NCI-H2107 treated with DMSO at 0.1 percent for 48 hours (cell line): ENCODE results near the gene ANKRD34A.
"Not testable (repeated sequence)": the region's sequence is repeated elsewhere in the genome, so short reads cannot be mapped to it uniquely, and the experiment has no call there.

Experiments
- DNase-seq: peaks from one replicate; lab custom pipeline; 2025; ENCODE audit not compliant: unreplicated experiment; lab: John Stamatoyannopoulos, UW

The ANKRD34A gene

DNA sequence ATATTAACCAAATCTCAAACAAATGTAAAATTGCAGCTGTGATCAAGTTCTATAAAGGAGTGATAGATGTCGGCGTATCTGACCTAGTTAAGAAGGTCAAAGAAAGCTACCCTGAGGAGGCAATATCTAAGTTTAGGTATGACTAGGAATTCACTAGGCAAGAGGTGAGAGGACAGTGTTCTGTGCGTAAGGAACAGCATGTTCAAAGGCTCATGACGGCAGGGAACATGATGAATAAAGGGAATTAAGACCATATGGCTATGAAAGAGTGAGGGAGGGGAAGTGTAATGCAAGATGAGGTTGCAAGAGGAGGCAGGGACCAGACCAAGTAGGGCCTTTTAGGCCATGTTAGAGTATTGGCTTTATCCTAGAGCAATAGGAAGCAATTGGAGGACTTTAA lies 15.2 kb downstream of the ANKRD34A start:
- no peak for DNase-seq

DNA sequence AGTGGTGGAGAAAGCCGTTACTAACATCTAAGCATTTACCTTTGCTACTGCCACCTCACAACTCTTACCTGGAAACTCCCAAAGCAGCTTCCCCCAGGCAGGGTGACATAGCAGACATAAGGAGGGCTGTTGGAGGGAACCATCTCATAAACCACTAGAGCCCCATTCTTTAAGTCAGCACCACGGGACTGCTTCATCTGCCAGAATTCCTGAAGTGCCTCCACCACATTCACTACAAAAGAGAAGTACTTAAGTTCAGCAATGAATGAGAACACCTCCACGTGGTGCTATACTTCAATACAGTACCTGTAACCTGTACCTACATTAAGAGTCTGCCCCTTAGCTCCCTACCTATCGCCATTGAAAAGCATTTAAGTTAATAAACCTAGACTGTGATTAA lies 16.8 kb downstream of the ANKRD34A start:
- peak; percentile 21 for DNase-seq

DNA sequence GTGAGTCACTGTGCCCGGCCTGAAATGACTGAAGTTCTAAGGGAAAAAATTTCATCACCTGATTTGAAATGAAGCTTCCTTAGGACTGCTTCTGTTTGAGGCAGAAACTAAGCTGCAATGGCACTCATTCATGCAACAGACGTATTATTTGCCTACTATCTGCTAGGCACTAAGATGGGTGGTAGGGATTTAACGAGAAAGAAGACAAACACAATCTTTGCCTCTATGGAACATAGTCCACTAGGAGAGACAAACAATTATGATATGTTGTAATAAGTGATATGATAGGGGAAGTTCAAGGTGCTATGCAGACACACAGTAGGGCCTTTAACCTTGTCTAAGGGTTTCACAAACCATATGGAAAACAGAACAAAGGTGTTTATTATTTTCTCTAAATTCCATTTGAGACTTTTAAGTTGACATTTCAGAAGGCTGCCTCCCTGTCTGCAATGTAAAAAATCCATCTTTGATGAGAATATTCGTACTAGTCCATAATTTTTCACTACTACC lies 17.8 kb downstream of the ANKRD34A start:
- DNase-seq = no peak

DNA sequence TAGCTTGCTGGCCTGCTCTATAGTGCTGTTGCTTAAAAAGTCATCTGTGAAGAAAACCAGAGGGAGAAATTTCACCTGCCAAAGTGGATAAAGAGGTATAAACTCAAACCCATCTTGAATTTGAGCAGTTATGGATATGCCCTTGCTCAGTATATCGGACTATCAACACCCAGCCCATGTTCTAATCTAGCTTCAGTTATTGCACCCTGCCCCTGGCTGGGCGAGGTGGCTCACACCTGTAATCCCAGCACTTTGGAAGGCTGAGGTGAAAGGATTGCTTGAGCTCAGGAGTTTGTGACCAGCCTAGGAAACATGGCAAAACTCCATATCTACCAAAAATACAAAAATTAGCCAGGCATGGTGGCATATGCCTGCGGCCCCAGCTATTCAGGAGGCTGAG lies 19.8 kb downstream of the ANKRD34A start:
- no peak for DNase-seq

DNA sequence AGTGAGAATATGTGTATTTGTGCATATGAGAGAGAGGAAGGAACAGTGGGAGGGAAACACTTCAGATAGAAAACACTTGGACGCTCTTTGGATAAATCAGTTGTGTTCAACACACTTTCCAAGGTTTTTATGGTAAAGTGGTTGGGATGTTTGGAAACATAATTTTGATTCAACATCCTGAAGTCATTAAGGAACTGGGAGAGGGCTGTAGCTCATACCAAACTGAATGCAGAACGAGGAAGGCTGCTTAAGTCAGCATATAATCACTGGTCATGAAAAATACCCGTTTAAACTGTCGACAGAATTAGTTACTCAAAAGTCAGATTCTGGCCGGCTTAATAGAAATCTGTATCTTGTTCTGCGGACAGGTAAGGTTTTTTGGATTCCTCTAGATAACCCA lies 21.5 kb downstream of the ANKRD34A start:
- DNase-seq = no peak

DNA sequence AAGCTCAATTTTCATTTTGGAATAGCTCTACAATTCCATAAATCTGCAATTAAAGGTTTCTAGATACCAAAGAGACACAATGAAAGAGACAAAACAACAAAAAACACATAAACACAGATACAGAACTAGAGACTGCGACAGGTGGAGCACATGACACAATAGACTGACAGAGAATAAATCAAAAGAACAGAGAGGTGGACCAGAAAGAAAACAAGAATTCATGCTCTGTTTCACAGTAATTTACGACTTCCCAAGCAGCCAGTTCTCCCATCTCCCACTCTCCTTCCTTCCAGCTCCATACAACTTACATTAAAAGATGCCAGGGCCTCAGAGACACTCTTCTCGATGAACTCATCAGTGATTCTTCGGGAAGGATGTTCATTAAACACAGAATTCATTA lies 22.0 kb downstream of the ANKRD34A start:
- DNase-seq = no peak

DNA sequence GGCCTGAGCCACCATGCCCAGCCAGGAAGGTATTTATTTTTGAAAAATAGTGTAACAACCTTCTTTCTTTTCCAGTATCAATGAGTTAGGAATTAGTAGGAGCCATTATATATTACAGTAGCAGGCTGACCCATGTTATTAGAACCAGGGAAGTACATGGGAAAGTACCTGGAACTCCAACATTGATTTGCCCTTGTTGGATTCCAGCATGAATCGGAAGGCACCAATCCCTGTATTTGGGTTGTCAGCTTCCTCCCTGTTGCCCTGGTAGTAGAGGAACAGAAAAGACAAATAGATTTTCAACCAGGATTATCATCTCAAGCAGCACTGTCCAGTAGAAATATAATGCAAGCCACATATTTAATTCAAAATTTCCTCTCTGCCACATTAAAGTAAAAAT lies 26.9 kb downstream of the ANKRD34A start:
- DNase-seq = no peak

DNA sequence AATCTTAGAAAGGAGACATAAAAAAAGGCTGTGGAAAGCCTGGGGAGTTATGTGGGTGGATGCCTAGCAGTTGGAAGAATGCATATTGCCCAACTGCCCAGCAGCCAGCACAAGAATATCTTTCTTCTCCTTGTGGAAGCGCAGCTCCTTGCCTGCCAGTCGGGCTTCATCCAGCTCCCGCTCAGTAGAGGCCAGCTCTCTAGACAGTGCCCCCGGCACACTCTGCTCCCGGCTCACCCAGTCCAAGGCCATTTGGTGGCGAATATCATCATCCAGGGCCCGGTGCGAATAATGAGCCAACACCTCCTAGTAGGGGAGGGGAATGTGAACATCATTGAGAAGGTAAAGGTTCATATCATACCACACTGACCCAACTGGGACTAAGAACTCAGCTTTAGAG lies 28.1 kb downstream of the ANKRD34A start:
- DNase-seq = no peak

DNA sequence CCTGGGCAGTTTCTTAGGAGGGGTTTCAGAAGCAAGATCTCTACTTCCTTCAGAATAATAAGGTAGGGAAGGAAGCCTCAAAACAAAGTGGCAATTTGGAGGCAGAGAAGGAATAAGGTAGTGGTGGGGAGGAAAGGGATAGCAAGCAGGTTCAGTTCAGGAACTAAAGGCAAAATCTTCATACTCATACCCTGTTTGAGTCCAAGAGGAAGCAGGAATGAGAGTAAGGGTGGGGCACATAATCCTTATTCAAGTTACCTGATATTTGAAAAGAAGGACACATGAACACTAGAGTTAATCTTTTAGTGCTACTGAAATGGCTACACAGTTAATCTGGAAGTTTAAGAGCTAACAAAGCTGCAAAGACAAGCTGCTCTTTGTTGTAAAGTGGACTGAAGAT lies 28.7 kb downstream of the ANKRD34A start:
- DNase-seq = no peak

DNA sequence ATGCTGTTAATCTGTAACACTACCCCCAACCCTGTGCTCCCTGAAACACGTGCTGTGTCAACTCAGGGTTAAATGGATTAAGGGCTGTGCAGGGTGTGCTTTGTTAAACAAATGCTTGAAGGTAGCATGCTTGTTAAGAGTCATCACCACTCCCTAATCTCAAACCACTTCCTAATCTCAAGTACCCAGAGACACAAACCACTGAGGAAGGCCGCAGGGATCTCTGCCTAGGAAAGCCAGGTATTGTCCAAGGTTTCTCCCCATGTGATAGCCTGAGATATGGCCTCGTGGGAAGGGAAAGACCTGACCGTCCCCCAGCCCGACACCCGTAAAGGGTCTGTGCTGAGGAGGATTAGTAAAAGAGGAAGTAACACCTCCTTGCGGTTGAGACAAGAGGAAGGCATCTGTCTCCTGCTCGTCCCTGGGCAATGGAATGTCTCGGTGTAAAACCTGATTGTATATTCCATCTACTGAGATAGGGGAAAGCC lies 31.8 kb downstream of the ANKRD34A start:
- not testable (repeated sequence) for DNase-seq

DNA sequence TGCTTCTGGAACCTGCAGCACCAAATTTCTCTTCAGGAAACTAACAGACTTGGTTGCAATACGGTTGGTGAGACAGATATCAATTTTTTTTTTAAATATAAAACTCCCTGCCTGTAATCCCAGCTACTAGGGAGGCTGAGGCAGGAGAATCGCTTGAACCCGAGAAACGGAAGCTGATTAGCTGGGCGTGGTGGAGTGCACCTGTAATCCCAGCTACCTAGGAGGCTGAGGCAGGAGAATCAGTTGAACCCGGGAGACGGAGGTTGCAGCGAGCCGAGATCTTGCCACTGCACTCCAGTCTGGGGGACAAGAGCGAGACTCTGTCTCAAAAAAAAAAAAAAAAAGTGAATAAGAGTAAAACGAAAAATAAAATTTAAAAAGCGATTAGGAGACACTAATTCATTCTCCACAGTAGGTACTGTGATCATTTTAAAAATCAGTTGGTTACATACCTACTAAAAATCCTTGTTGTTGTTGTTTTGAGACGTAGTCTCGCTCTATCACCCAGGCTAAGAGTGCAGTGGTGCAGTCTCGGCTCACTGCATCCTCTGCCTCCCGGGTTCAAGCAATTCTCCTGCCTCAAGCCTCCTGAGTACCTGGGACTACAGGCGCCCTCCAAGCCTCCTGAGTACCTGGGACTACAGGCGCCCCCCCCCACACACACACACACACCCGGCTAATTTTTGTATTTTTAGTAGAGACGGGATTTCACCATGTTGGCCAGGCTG lies 36.3 kb downstream of the ANKRD34A start:
- DNase-seq = no peak

DNA sequence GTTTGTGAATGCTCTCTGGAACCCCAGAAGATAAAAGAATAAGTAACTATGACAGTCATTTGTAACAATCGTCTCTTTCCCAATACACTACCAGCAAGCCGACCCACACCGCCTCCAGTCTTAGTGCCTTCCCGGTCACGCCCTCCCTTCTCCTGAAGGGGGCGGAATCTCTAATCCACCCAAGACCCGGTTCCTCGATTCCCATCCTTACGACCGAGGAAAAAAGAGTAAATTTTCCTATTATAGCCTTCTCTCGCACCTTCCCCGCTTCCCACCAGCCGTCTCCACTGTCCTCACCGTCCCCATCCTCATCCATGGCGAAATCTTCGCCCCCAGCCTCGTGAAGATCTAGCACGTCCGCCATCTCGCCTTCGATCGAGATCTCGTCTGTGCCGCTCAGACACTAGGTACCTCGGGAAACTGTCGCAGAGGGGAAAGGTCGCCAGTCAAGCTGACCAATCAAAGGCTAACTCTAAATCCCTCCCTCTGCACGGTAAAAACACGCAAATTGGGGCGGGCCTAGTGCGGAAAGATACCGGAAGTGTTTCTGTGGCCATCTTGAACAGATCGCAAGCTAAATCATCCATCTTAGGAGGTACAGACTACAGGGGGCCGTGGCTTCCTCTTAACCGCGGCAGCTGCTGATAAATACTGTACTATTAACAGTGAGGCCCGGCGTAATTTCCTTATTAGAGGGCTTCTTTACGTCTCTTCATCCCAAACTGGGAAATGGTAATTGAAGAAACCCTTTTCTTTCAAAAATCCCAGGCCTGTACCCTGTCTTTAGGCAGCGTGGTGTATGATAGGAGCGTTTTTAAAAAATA lies 37.1 kb downstream of the ANKRD34A start, which contains the start of gene RBM8A:
Gene RBM8A, minus strand, starts transcription at position 422 of the 824 bp plus-strand sequence. Its CDS starts 58 bp downstream, at position 364.
- DNase-seq = peak; percentile 100

DNA sequence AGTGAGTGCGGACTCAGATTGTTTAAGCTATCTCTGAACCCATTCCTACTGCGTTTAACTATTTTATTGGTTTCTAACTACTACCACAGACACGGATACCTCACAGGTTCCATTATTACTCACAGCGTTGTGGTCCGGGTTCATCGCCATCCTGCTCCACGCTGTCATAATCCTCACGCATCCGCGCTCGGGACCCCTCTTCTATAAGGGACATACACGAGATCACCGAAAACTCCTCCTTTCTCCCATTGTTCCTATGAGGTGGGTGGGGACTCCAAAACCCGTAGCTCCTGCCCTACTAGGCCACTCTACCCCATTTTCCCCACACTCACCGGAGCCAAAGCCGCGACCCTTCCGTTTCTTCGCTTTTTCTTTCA lies 37.7 kb downstream of the ANKRD34A start:
- no peak for DNase-seq

DNA sequence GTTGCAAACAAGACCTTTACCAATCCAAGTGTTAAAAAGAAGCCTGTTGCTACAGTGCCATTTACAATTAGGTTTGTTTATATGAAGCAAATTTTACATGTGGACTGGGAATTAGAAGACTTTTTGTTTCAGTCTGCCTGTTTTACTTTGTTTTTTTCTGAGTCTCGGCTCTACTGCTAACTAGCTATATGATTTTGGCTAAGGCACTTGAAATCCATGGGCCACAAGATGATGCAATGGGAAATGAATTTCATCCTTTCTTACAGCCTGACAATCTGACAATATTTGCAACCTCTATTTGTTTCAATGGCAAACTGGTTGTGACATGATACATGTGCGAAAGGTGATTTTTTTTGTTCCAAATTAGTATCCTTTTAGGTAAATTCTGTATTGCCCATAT lies 42.1 kb downstream of the ANKRD34A start:
- DNase-seq = no peak

DNA sequence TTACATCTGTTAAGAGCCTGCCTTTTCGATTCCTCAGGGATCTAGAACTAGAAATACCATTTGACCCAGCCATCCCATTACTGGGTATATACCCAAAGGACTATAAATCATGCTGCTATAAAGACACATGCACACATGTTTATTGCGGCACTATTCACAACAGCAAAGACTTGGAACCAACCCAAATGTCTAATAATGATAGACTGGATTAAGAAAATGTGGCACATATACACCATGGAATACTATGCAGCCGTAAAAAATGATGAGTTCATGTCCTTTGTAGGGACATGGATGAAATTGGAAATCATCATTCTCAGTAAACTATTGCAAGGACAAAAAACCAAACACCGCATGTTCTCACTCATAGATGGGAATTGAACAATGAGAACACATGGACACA lies 44.1 kb downstream of the ANKRD34A start:
- DNase-seq = not testable (repeated sequence)

DNA sequence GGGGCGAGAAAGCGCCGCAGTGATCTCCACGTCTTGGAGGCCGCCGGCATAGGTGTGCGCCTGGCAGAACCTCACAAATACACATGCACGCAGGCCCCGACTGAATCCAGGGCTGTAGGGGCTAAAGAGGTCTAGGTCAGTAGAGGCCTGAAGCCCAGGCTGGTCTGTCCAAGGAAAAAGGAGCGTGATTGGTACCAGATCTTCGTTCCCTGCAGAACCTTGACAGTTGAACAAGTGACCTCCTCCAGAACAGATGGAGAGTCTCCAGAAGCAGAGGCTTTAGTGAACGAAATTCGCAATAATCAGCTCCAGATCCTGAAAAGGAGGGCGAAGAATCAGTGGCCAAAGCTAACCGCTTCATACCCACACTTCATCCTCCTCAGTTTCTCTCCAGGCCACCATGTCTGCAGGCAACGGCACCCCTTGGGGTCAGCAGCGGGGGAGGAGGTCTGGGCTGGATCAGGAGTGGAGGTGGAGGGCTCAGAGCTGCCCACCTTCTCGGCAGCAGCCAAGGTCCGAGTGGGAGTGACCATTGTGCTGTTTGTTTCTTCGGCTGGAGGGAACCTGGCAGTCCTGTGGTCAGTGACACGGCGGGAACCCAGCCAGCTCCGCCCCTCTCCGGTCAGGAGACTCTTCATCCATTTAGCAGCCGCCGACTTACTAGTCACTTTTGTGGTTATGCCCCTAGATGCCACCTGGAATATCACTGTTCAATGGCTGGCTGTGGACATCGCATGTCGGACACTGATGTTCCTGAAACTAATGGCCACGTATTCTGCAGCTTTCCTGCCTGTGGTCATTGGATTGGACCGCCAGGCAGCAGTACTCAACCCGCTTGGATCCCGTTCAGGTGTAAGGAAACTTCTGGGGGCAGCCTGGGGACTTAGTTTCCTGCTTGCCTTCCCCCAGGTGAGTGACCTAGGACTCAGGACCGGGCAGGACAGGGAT lies 45.1 kb downstream of the ANKRD34A start:
- DNase-seq = peak; percentile 22

DNA sequence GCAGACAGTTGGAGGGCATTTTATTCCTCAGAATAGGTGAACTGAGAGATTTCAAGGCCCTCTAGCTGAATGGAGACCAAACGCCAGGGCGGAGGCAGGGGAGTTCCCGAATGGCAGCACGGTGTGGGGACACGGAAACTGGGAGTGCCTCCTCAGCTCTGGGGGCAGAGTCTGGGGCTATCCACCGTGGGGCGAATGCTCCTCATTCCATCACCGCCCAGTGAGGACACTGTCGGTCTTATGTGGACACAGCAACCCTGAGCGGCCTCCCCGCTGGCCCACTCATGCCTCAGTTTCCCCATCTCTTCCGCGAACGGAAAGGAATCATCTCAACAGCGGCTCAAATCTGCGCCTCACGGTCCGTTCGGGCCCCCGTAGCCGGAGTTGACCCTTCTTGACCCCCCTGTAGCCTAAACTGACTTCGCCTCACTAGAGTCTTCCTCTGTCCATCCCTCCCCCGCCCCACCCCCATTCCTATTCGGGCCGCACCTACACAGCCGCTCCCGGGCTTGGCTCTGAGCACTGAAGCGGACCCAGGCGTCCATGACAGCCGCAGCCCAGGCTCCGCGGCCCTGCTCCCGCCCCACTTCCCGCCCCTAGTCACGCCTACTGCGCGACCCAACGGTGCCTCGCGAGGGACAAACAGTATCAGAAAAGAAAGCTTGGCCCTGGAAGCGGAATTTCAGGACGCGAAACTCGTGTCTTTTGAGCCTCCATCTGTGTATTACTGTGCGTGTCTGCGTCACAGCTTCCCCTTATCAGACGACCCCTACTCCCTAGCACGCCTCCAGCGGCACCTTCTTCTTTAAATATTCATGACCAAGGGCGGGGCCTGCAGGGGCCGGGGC lies 46.0 kb downstream of the ANKRD34A start, which contains the start of gene PEX11B:
Gene PEX11B, minus strand, starts transcription at position 574 of the 848 bp plus-strand sequence. Its CDS starts 29 bp downstream, at position 545.
- peak; percentile 87 for DNase-seq

DNA sequence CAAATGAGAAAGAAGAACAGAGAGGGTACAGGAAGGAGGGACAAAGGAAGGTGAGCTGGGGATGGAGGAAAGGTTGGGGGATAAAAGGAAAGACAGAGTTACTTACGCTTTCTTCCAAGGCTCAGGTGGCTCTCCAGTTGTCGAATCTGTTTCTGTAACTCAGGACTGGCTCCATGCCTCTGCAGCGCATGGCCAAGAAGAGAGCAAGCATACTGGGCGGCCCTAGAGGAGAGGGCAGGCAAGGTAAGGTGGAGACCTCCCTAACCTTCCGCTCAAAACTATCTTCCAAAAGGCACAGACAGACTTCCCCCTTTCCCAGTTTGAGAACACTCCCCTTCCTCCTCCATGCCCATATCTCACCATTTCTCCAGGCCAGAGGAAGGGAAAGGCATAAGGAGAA lies 46.8 kb downstream of the ANKRD34A start:
- DNase-seq = no peak

DNA sequence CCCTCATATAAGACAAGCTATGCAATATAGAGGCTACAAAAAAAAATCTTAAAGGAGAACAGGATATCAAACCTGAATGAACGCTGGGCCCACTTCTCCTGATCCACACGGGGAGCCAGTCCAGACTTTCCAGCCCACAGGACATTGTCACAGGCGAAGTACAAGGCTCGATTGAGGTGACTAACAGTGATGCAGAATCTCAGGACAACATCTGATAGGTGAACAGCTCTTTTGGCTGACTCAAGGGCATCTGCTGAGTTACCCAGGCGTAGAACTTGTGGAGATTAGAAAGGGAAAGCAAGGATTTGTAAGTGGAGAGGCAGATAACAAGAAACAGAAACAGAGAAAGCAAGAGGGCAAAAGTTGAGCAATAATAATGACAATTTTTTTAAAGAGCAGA lies 47.6 kb downstream of the ANKRD34A start:
- no peak for DNase-seq

DNA sequence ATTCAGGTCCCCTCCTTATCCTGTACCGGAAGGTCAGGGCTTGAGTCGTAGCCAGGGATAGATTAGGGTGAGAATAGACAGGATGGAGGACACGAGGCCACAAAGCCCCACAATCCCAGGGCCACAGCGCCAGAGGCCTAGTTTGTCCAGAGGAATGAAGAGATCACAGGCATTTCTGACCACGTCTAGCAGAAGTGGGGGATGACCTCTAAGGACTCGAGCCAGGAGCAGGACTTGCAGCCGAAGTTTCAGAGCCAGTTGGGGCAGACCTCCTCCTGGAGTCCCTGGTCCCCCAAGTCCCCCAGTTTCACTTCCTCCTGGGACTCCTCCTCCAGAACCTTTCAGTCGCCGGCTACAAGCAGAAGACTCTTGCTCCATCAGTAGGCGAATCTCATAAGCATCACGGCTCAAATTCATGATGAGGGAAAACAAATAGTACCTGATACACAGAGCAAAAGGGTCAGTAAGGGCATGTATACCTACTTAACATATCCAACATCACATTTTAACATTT lies 52.2 kb downstream of the ANKRD34A start:
- DNase-seq = no peak
